Measurements from ENCODE around the gene RHOV. TPM values are rescaled to one million over a fixed set of nuclear protein-coding genes. Genes with fewer than 3 reads are reported as not detected.
"Not testable (repeated sequence)": the region's sequence is repeated elsewhere in the genome, so short reads cannot be mapped to it uniquely, and the experiment has no call there.

Gene RHOV
- polyA plus RNA-seq, 1 donor from 2014 or later = 2.8 TPM

DNA sequence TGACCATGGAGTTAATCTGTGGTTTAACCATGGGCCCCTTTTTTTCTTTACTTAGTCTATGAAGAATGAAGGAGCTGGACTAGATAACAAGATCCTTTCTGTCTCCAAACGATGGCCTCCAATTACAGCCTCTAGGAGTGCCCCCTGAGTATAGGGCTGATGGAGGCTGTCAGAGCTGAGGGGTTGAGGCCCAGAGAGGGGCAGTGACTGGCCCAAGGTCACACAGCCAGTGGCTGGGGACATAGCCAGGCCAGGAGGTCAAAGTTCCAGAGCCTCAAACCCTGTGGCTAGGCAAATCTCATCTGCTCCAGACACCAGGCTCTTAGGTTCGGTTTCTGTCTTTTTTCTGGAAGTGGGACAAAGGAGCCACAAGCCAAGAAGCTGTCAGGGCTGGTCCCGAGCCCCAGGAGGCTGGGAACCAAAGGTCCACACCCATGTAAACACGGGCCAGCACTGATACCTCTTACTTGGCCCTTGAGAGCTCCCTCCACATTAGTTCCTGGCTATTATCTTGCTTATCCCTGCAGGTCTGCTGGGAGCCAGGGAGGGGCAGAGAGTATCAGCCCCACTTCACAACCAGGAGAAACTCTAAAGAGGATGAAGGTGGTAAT, 10.3 kb downstream of the RHOV start:
- H3K27me3 ChIP-seq (ENCODE audit: insufficient read depth, low read depth, low read length) = no peaks in the 10 kb centered on the region
- no peaks in the 10 kb centered on the region for H3K9me2 ChIP-seq (ENCODE audit: insufficient read depth, low read length)
- H3K9ac ChIP-seq (ENCODE audit: low read length) = no peak overlapping the region
- no peak overlapping the region for H2AFZ ChIP-seq (ENCODE audit: low read depth, low read length)
- H3K27ac ChIP-seq (ENCODE audit: low read length) = no peak overlapping the region
- H3K4me3 ChIP-seq (ENCODE audit: low read length) = no peak overlapping the region
- no peaks in the 10 kb centered on the region for H3K9me3 ChIP-seq (ENCODE audit: low read length)
- H3K79me2 ChIP-seq (replicated peaks; ENCODE audit: insufficient read depth, low read length) = no peaks in the 10 kb centered on the region
- H3K4me2 ChIP-seq (ENCODE audit: low read length) = no peak overlapping the region
- no peaks in the 10 kb centered on the region for H4K20me1 ChIP-seq (ENCODE audit: insufficient read depth)
- H3F3A ChIP-seq (ENCODE audit: insufficient read depth, low read length, poor library complexity, severe bottlenecking) = no peaks in the 10 kb centered on the region
- H3K36me3 ChIP-seq (ENCODE audit: insufficient read depth, low read length) = no peaks in the 10 kb centered on the region
- no peak for TF ChIP-seq POLR2AphosphoS5 (IDR thresholded peaks at IDR 0.05)
- TF ChIP-seq, protein P1, sequence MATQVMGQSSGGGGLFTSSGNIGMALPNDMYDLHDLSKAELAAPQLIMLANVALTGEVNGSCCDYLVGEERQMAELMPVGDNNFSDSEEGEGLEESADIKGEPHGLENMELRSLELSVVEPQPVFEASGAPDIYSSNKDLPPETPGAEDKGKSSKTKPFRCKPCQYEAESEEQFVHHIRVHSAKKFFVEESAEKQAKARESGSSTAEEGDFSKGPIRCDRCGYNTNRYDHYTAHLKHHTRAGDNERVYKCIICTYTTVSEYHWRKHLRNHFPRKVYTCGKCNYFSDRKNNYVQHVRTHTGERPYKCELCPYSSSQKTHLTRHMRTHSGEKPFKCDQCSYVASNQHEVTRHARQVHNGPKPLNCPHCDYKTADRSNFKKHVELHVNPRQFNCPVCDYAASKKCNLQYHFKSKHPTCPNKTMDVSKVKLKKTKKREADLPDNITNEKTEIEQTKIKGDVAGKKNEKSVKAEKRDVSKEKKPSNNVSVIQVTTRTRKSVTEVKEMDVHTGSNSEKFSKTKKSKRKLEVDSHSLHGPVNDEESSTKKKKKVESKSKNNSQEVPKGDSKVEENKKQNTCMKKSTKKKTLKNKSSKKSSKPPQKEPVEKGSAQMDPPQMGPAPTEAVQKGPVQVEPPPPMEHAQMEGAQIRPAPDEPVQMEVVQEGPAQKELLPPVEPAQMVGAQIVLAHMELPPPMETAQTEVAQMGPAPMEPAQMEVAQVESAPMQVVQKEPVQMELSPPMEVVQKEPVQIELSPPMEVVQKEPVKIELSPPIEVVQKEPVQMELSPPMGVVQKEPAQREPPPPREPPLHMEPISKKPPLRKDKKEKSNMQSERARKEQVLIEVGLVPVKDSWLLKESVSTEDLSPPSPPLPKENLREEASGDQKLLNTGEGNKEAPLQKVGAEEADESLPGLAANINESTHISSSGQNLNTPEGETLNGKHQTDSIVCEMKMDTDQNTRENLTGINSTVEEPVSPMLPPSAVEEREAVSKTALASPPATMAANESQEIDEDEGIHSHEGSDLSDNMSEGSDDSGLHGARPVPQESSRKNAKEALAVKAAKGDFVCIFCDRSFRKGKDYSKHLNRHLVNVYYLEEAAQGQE (IDR thresholded peaks at IDR 0.05; ENCODE audit: borderline replicate concordance) = no peak
- TF ChIP-seq EP300 (conservative IDR thresholded peaks at IDR 0.05; ENCODE audit: poor library complexity, severe bottlenecking) = no peak
- no peak for TF ChIP-seq EZH2 (IDR thresholded peaks at IDR 0.05; ENCODE audit: borderline replicate concordance, insufficient read depth, low read length, poor library complexity, severe bottlenecking)
- TF ChIP-seq, protein P2, sequence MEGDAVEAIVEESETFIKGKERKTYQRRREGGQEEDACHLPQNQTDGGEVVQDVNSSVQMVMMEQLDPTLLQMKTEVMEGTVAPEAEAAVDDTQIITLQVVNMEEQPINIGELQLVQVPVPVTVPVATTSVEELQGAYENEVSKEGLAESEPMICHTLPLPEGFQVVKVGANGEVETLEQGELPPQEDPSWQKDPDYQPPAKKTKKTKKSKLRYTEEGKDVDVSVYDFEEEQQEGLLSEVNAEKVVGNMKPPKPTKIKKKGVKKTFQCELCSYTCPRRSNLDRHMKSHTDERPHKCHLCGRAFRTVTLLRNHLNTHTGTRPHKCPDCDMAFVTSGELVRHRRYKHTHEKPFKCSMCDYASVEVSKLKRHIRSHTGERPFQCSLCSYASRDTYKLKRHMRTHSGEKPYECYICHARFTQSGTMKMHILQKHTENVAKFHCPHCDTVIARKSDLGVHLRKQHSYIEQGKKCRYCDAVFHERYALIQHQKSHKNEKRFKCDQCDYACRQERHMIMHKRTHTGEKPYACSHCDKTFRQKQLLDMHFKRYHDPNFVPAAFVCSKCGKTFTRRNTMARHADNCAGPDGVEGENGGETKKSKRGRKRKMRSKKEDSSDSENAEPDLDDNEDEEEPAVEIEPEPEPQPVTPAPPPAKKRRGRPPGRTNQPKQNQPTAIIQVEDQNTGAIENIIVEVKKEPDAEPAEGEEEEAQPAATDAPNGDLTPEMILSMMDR (IDR thresholded peaks at IDR 0.05; ENCODE audit: poor library complexity, severe bottlenecking) = no peak
- no peak for TF ChIP-seq SMC3 (conservative IDR thresholded peaks at IDR 0.05; ENCODE audit: poor library complexity)
- TF ChIP-seq RAD21 (conservative IDR thresholded peaks at IDR 0.05) = no peak
- TF ChIP-seq TAF1 (IDR thresholded peaks at IDR 0.05; ENCODE audit: low read depth) = no peak
- TF ChIP-seq MXI1 (conservative IDR thresholded peaks at IDR 0.05; ENCODE audit: poor library complexity, severe bottlenecking) = no peak

DNA sequence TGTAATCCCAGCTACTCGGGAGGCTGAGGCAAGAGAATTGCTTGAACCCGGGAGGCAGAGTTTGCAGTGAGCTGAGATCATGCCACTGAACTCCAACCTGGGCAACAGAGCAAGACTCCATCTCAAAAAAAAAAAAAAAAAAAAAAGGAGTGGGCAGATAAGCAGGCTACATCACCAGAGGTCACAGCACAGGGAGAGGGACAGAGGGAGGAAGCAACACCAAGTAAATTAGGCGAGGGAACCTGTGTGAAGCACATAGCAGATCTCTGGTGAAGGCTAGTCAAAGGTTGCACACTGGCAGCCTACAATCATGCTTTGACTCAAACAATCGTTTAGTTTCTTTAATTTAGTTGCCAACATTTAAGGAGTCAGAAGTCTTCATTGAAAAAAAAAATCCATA, 12.9 kb downstream of the RHOV start:
- not testable (repeated sequence) for H3K27ac ChIP-seq (ENCODE audit: low read length); H3K4me2 ChIP-seq (ENCODE audit: low read length); H3F3A ChIP-seq (ENCODE audit: insufficient read depth, low read length, poor library complexity, severe bottlenecking); H3K9me2 ChIP-seq (ENCODE audit: insufficient read depth, low read length); H3K79me2 ChIP-seq (replicated peaks; ENCODE audit: insufficient read depth, low read length); H2AFZ ChIP-seq (ENCODE audit: low read depth, low read length); H3K4me3 ChIP-seq (ENCODE audit: low read length); H3K36me3 ChIP-seq (ENCODE audit: insufficient read depth, low read length); H4K20me1 ChIP-seq (ENCODE audit: insufficient read depth); H3K9ac ChIP-seq (ENCODE audit: low read length); H3K27me3 ChIP-seq (ENCODE audit: insufficient read depth, low read depth, low read length); H3K9me3 ChIP-seq (ENCODE audit: low read length)
